DMS114 treated with DMSO at 0.1 percent for 48 hours (cell line): ENCODE measurements around the gene DDX41.
"Not testable (repeated sequence)": the region's sequence is repeated elsewhere in the genome, so short reads cannot be mapped to it uniquely, and the experiment has no call there.

Experiments
- DNase-seq: peaks from one replicate; lab custom pipeline; 2025; ENCODE audit not compliant: unreplicated experiment; lab: John Stamatoyannopoulos, UW

Gene DDX41

GRCh38 chr5:177537389-177538361 is 20.9 kb upstream of the DDX41 start:
- DNase-seq = no peak

GRCh38 chr5:177536386-177536785 is 19.6 kb upstream of the DDX41 start:
- DNase-seq = no peak

- DNase-seq = no peak
These were observed 18.4 kb upstream of the DDX41 start for GRCh38 chr5:177535125-177535524.

DNA sequence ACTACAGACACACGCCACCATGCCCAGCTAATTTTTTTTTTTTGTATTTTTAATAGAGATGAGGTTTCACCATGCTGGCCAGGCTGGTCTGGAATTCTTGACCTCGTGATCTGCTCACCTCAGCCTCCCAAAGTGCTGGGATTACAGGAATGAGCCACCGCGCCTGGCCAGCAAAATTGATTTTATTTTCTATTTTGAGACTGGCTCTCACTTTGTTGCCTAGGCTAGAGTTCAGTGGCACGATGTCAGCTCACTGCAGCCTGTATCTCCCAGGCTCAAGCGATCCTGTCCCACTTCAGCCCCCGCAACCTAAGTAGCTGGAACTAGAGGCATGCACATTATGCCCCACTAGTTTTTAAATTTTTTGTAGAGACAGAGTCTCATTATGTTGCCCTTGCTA is 17.7 kb upstream of the DDX41 start:
- not testable (repeated sequence) for DNase-seq

- DNase-seq = no peak
These were observed 14.6 kb upstream of the DDX41 start for GRCh38 chr5:177531209-177531940.

GRCh38 chr5:177530638-177531037 is 13.9 kb upstream of the DDX41 start:
- no peak for DNase-seq

DNA sequence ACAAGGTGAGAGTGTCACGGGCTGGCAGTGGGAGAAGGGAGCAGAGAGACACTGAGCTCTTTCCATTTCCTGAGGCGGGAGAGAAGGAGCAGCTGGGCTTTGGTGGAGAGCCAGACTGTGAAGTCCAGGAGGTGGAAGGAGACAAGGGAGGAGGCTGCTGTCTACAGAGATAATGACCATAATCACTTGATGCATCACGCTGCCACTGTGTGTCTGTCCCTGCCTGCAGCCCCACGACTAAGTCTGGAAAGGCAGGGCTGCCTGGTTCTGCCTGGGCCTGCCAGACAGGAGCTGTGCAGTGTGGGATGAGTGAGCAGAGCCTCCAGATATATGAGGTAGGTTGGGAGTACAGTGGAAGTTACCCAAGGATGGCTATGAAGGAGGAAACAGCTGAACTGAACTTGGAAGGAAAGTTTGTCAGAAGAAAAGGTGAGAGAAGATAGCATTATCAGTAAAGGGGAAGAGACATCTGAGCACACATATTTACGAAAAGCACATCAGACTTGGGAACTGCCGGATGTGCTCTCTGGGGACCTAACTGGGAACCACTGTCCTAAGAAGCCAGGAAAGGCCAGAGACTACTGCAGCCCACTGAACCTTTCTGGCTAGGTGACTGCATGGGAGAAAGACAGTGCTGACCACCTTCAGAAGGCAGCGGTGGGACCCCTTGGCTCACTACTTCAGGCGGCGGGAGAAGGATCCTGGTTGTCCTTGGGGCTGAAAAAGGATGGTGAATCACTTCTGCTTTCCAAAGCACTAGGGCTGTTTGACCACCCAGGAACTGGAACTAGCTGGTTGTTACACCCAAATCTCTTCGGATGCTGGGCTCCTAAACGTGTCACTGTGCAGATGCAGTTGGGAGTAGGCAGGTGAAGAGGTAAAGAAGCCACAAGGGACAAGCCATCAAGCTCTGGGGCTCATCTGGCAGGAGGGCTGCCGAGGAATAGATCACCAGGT is 12.8 kb upstream of the DDX41 start:
- no peak for DNase-seq

- no peak for DNase-seq
These were observed 11.9 kb upstream of the DDX41 start for GRCh38 chr5:177528631-177529030.

GRCh38 chr5:177527595-177527994 is 10.8 kb upstream of the DDX41 start:
- no peak for DNase-seq

GRCh38 chr5:177526791-177527190 is 10.0 kb upstream of the DDX41 start:
- DNase-seq = no peak

GRCh38 chr5:177526191-177526590 is 9.4 kb upstream of the DDX41 start:
- no peak for DNase-seq

DNA sequence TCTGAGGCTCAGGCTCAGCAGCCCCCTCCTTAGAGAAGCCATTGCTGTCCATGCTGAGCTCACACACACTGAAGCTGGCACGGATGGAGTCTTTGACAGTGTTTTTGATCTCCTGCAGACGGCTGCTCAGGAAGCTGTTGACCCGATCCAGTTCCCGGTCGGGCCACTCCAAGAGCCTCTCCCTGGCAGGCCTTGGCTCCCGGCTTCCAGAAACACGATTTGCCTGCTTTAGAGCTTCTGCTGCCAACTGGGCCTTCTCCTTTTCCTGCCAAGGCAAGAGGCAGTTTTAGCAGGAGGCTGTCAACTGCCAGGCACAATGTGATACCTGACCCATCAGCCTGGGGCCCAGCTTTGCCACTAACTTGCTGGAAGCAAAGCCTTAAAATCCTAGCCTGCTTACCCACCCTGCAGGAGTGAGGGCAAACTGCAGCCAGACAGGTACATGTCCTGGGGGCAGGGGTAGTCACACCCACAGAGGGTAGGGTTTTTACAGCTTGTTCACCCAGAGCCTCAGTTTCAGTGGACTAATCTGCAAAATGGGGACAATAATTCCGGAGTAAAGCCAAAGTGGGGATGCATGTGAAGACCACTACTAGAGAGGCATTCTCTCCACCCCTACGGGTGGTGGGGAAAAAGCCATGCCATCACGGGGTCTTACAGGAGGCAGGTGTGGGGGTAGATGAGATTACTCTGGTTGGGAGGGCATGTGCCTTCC is 8.3 kb upstream of the DDX41 start:
- DNase-seq = no peak

GRCh38 chr5:177524539-177524900 is 7.8 kb upstream of the DDX41 start:
- DNase-seq = no peak

- DNase-seq = no peak
These were observed 7.2 kb upstream of the DDX41 start for GRCh38 chr5:177523711-177524538.

- no peak for DNase-seq
These were observed 4.3 kb upstream of the DDX41 start for GRCh38 chr5:177520916-177521513.

DNA sequence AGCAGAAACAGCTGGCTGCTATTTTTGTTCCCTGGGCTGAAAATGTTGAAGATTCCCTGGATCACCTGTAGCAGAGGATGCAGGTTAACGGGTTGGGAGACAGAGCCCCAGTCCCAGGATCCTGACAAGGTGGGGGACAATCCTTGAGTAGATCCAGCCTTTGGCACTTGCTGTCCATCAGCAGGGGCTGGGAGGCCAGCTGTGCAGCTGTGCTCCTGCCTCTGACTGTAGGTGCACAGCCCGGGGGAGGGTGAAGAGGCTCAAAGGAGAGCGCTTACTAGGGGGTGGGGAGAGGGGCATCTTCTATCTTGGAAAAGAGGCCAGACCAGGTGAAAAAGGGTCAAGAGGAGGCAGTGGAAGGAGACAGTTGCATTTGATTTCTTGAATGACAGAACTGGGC is 3.5 kb upstream of the DDX41 start:
- DNase-seq = no peak

DNA sequence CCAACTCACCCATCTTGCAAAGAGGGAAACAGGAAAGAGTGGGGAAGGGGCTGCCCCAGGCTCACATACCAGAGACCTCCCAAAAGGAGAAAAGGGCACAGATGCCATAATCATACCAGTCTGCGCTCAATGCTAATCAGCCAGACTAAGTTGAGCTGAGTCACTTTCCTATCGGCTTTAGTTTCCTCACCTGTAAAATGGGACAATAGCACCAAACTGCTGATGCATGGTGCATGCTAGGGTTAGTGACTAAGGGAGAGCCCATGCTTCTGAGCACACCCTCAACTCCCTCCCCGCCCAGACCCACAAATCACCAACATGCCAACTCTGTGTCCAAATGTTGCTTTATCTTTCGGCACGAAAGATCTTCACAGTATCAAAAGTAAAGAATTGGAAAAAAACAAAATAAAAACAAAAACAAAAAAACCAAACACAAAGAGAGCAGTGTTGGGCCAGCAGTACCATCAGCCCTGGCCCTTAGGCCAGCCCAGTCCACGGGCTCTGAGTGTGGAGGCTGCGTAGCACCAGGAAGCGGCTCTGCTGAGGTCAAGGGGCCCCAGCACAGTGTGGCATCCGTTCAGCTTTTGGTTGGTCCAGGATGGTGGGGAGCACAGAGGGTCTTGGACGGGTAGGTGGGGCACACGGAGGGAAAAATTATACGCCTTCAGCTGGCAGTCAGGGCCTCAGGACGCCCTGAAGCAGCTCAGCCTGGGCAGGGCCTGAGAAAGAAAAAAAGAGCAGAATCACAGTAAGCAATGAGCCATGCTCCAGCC is 2.9 kb upstream of the DDX41 start:
- DNase-seq = no peak

GRCh38 chr5:177515580-177515979 is 1.2 kb downstream of the DDX41 start:
- DNase-seq = no peak
